ENCODE data around the gene PON3. TPM values are rescaled to one million over a fixed set of nuclear protein-coding genes. Genes with fewer than 3 reads are reported as not detected.
"Not testable (repeated sequence)": the region's sequence is repeated elsewhere in the genome, so short reads cannot be mapped to it uniquely, and the experiment has no call there.

The PON3 gene
- total RNA-seq, 1 donor = not detected

GRCh38 chr7:95391761-95392160, 4.4 kb downstream of the PON3 start:
- no peak for DNase-seq (ENCODE audit: low read depth)
- TF ChIP-seq CTCF (IDR thresholded peaks at IDR 0.05; ENCODE audit: insufficient read depth, low read length) = no peak
- no peak overlapping the region for H3K4me3 ChIP-seq (ENCODE audit: low read depth, low read length)

- H3K4me3 ChIP-seq (ENCODE audit: low read depth, low read length) = no peak overlapping the region
- DNase-seq (ENCODE audit: low read depth) = no peak
- no peak for TF ChIP-seq CTCF (IDR thresholded peaks at IDR 0.05; ENCODE audit: insufficient read depth, low read length)
These were observed 6.7 kb downstream of the PON3 start for GRCh38 chr7:95389516-95389915.

- DNase-seq (ENCODE audit: low read depth); H3K4me3 ChIP-seq (ENCODE audit: low read depth, low read length): not testable (repeated sequence)
These were observed 16.7 kb downstream of the PON3 start for GRCh38 chr7:95379457-95379856.

- no peak for DNase-seq (ENCODE audit: low read depth)
- H3K4me3 ChIP-seq (ENCODE audit: low read depth, low read length) = no peak overlapping the region
- no peak for TF ChIP-seq CTCF (IDR thresholded peaks at IDR 0.05; ENCODE audit: insufficient read depth, low read length)
These were observed 19.4 kb downstream of the PON3 start for GRCh38 chr7:95376632-95377400.

GRCh38 chr7:95375591-95376257, 20.5 kb downstream of the PON3 start:
- H3K4me3 ChIP-seq (ENCODE audit: low read depth, low read length) = no peak overlapping the region
- no peak for TF ChIP-seq CTCF (IDR thresholded peaks at IDR 0.05; ENCODE audit: insufficient read depth, low read length)
- DNase-seq (ENCODE audit: low read depth) = no peak

GRCh38 chr7:95373323-95373722, 22.9 kb downstream of the PON3 start:
- TF ChIP-seq CTCF (IDR thresholded peaks at IDR 0.05; ENCODE audit: insufficient read depth, low read length) = no peak
- no peak for DNase-seq (ENCODE audit: low read depth)
- H3K4me3 ChIP-seq (ENCODE audit: low read depth, low read length) = no peak overlapping the region

GRCh38 chr7:95368235-95368634, 27.9 kb downstream of the PON3 start:
- DNase-seq (ENCODE audit: low read depth) = no peak
- no peak for TF ChIP-seq CTCF (IDR thresholded peaks at IDR 0.05; ENCODE audit: insufficient read depth, low read length)
- no peak overlapping the region for H3K4me3 ChIP-seq (ENCODE audit: low read depth, low read length)

All from fibroblast of the aortic adventitia (primary cell).